Naive thymus-derived CD8-positive, alpha-beta T cell (primary cell): ENCODE measurements around the gene DNAAF1. TPM values are rescaled to one million over a fixed set of nuclear protein-coding genes. Genes with fewer than 3 reads are reported as not detected.
A peak's percentile ranks its signal among the peaks of the same experiment; 100 is the strongest.
"Not testable (repeated sequence)": the region's sequence is repeated elsewhere in the genome, so short reads cannot be mapped to it uniquely, and the experiment has no call there.

ENCODE experiments used
- ATAC-seq, 2 donors: fragments of 150-1000 bp; cut with Tn5 transposase in 1 of 2; sonication (Bioruptor Pico), chemical (Tn5 transposase) in 1 of 2; 1 replicate in 1 of 2; 2 replicates in 1 of 2; pipeline ENCODE4 v1.10.0; 2021; ENCODE audit warnings: mild to moderate bottlenecking in 2 of 2, moderate library complexity in 2 of 2
- POLR2A ChIA-PET: fragments of 350-600 bp; sonication (Branson Sonifier 250); formaldehyde crosslinking; loops from one replicate; lab custom pipeline; 2021; ENCODE audit warnings: antibody characterized with exemption; lab: Charles Lee
- DNase-seq, 10 donors: peaks; one replicate each; pipeline versions ENCODE4 v3.0.0 to v3.0.0-alpha.2; 2020 to 2022
- H3K27ac Mint-ChIP-seq, 10 donors: one replicate each; pipeline ENCODE4 v1.8.0; 2020 to 2022; ENCODE audit warnings: mild to moderate bottlenecking in 10 of 10, mixed read lengths in 10 of 10, moderate library complexity in 4 of 10, inconsistent platforms in 1 of 10
- H3K27me3 Mint-ChIP-seq, 5 donors: one replicate each; pipeline ENCODE4 v1.8.0; 2021 to 2022; ENCODE audit warnings: mixed read lengths in 5 of 5
- H3K36me3 Mint-ChIP-seq, 3 donors: one replicate each; pipeline ENCODE4 v1.8.0; 2020 to 2022; ENCODE audit warnings: mixed read lengths in 3 of 3, mild to moderate bottlenecking in 2 of 3, inconsistent platforms in 1 of 3
- H3K4me1 Mint-ChIP-seq, 4 donors: one replicate each; pipeline ENCODE4 v1.8.0; 2021 to 2022; ENCODE audit warnings: mixed read lengths in 4 of 4
- H3K4me3 Mint-ChIP-seq, 10 donors: one replicate each; pipeline ENCODE4 v1.8.0; 2020 to 2022; ENCODE audit warnings: mild to moderate bottlenecking in 10 of 10, mixed read lengths in 10 of 10, moderate library complexity in 6 of 10, inconsistent platforms in 1 of 10
- H3K9me3 Mint-ChIP-seq, 9 donors: one replicate each; pipeline ENCODE4 v1.8.0; 2020 to 2022; ENCODE audit warnings: mixed read lengths in 9 of 9, mild to moderate bottlenecking in 3 of 9, inconsistent platforms in 1 of 9, moderate library complexity in 1 of 9
- polyA plus RNA-seq, 3 donors: library from polyadenylated mRNA; unstranded; fragments of 300-500 nt; fragmentation: Illumina TruSeq; gene quantifications; one replicate each; pipeline ENCODE4 v1.2.3, GENCODE V29; 2021
- total RNA-seq, 8 experiments: library from RNA in 2 of 8; stranded (reverse) in 2 of 8; gene quantifications; one replicate each; pipeline ENCODE4 v1.2.3 and lab custom pipeline; 2021 to 2026

Gene DNAAF1
- total and polyA plus RNA-seq, 5 experiments from 2014 or later: 0.08 to 0.98 (median 0.19) TPM; not detected in 1

DNA sequence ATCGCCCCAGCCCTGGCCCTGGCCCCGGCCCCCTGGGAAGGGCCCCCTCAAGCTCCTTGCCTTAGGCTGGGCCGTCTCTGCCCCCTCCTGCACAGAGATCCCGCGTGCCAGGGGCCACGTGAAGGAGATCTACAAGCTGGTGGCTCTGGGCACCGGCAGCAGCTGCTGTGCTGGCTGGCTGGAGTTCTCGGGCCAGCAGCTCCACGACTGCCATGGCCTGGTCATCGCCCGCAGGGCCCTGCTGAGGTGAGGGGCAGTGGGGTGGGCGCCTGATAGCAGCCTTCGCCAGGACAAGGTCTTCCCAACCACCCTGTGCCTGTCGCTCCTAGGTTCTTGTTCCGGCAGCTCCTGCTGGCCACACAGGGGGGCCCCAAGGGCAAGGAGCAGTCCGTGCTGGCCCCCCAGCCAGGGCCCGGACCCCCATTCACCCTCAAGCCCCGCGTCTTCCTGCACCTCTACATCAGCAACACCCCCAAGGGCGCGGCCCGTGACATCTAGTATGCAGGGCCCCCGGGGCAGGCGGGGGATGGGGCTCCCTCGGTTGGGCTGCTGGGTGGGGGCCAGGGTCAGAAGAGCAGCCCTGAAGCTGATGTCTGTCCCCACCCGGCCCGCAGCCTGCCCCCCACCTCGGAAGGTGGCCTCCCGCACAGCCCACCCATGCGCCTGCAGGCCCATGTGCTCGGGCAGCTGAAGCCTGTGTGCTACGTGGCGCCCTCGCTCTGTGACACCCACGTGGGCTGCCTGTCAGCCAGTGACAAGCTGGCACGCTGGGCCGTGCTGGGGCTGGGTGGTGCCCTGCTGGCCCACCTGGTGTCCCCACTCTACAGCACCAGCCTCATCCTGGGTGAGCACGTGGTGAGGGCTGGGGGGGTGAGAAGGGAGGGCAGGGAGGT lies 50.3 kb downstream of the DNAAF1 start:
- H3K27ac Mint-ChIP-seq: peak overlapping the region in 1 of 10 donors; percentile 78
- no peaks in the 10 kb centered on the region for H3K27me3 Mint-ChIP-seq
- no peaks in the 10 kb centered on the region for H3K36me3 Mint-ChIP-seq
- DNase-seq (peak in 1 of 10 donors; percentile 61), ATAC-seq (no peak)
- peak overlapping the region in 2 of 10 donors; percentile 39 to 88 for H3K4me3 Mint-ChIP-seq
- POLR2A ChIA-PET: interaction anchor here (1.2 to 1.5 kb wide), 3 partner anchors 8 to 78 kb away, joined by 3 to 6 read pairs (median 4); partner anchors contain the start of genes MBTPS1 and TAF1C
- no peaks in the 10 kb centered on the region for H3K9me3 Mint-ChIP-seq
- peaks cover 16 to 28% (median 20%) of the 10 kb centered on the region in 4 donors for H3K4me1 Mint-ChIP-seq

DNA sequence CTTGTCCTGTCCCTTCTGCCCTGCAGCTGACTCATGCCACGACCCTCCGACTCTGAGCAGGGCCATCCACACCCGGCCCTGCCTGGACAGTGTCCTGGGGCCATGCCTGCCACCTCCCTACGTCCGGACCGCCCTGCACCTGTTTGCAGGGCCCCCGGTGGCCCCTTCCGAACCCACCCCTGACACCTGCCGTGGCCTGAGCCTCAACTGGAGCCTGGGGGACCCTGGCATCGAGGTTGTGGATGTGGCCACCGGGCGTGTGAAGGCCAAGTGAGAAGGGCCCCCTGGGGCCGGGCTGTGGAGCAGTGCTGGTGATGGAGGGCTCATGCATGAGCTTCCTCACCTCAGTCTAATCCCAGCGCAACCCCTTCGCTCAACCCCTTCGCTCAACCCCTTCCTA lies 51.0 kb downstream of the DNAAF1 start:
- no peak overlapping the region for H3K4me3 Mint-ChIP-seq
- H3K9me3 Mint-ChIP-seq: no peaks in the 10 kb centered on the region
- no peak for ATAC-seq
- H3K27me3 Mint-ChIP-seq: no peaks in the 10 kb centered on the region
- H3K27ac Mint-ChIP-seq: peak overlapping the region in 1 of 10 donors; percentile 17
- peaks cover 16 to 28% (median 20%) of the 10 kb centered on the region in 4 donors for H3K4me1 Mint-ChIP-seq
- no peaks in the 10 kb centered on the region for H3K36me3 Mint-ChIP-seq
- POLR2A ChIA-PET: interaction anchor here (1.5 kb wide), 1 partner anchor 9 kb away, joined by 6 read pairs; the partner anchor contains the start of gene TAF1C
- peak in 1 of 10 donors; percentile 36 for DNase-seq

DNA sequence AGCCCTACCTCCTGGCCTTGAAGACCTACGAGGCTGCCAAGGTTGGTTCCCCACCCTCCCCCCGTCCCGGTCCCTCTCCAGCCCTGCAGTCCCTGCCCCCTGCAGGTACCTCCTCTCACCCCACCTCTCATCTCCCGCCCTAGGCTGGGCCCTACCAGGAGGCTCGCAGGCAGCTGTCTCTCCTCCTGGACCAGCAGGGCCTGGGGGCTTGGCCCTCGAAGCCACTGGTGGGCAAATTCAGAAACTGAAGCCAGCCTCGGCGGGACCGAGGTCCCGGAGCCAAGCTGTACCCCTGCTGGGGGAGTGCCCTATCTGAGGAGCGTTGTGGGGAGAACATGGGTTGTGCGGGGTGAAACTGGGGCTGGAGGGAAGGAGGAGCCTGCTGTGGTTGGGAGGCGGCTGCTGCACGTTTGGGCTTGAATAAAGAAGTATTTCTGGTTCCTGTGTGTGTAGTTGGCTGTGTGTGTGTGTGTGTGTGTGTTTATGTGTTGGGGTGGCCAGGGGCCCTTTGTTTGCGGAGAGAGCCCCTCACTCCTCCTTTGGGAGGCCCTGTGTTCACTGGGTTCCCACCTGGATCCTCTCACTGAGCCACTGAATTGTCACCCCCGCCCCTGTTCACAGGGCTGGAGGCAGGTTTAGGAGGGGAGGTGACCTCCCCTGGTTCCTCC lies 51.8 kb downstream of the DNAAF1 start:
- no peaks in the 10 kb centered on the region for H3K27me3 Mint-ChIP-seq
- no peaks in the 10 kb centered on the region for H3K9me3 Mint-ChIP-seq
- peaks cover 16 to 28% (median 20%) of the 10 kb centered on the region in 4 donors for H3K4me1 Mint-ChIP-seq
- H3K4me3 Mint-ChIP-seq: no peak overlapping the region
- H3K27ac Mint-ChIP-seq: peak overlapping the region in 2 of 10 donors; percentile 3 to 17
- POLR2A ChIA-PET: no interaction called here
- no peaks in the 10 kb centered on the region for H3K36me3 Mint-ChIP-seq
- no peak for ATAC-seq
- DNase-seq: peak in 1 of 10 donors; percentile 61

DNA sequence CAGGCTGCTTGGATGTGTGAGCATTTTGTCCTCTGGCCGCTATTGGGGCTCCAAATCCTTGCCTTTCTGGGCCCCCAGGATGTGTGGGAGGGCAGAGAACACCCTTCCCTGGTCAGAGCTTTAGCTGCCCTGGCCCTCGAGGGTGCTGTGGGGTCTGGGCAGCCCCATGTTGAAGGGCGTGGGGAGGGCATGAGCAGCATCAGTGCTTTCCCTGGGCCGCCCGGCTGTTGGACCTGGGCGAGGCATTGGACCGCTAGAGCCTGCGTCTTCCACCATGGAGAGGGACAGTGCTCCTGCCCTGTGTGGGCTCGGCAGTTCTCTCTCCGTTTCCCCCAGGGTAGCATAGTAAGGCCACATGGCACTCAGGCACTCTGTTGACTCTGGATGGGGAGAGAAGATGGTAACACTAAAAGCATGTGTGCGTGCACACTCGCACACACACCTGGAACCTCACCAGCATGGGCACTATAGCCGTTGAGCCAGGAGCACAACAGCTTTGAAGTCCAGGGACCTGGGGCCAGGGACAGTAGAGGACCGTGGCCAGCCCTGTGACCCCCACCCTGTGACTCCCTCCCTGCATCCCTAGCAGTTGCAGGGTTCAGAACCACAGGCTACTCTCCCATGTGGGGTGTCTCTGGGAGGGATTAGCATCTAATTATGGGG lies 52.5 kb downstream of the DNAAF1 start:
- no peak overlapping the region for H3K4me3 Mint-ChIP-seq
- DNase-seq (peak in 1 of 10 donors; percentile 54), ATAC-seq (no peak)
- H3K9me3 Mint-ChIP-seq: no peaks in the 10 kb centered on the region
- POLR2A ChIA-PET: no interaction called here
- H3K27me3 Mint-ChIP-seq: no peaks in the 10 kb centered on the region
- no peaks in the 10 kb centered on the region for H3K36me3 Mint-ChIP-seq
- peak overlapping the region in 3 of 10 donors; percentile 14 to 50 (median 14) for H3K27ac Mint-ChIP-seq
- peaks cover 16 to 28% (median 20%) of the 10 kb centered on the region in 4 donors for H3K4me1 Mint-ChIP-seq

DNA sequence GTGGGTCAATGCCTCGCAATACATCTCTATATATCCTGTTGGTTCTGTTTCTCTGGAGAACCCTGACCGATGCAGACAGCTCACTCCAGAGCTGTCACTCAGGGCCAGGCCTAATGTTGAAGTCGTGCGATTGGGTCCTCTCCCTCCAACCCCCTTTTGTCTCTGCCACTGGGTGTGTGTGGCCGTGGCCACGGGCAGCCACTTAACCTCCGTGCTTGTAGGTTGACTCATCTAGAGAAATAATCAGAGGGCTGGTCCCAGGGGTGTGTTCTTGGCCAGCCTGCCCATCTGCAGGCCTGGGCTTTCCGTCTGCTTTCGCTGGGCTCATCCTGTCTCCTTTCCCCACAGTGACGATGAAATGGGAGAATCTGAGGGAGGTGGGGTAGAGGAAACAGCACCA lies 53.3 kb downstream of the DNAAF1 start:
- Mint-ChIP-seq H3K9me3 (no peaks in the 10 kb centered on the region), H3K4me1 (peaks cover 13 to 22% (median 15%) of the 10 kb centered on the region in 4 donors), H3K36me3 (no peaks in the 10 kb centered on the region), H3K4me3 (no peak overlapping the region), H3K27me3 (no peaks in the 10 kb centered on the region), H3K27ac (peak overlapping the region in 1 of 10 donors; percentile 66)
- ATAC-seq: no peak
- DNase-seq: peak in 1 of 10 donors; percentile 23
- POLR2A ChIA-PET: no interaction called here

DNA sequence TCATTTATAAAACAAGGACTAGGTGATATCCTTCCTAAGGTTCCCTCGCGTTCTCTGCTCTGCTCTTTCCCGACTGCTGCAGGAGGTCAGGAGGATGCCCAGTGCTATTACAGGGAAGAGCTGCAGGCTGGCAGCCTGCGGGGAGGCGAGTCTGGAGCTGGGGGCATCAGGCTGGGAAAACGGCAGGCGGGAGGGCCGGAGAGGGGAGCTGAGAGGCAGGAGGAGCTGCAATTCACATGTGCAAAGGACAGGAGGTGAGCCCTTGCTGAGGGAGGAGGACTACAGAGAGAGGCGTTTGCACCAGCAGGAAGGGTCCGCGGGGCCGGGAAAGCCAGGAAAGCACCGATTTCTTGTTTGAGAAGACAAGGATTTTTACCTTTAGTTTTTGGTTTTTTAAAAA lies 54.0 kb downstream of the DNAAF1 start:
- DNase-seq: no peak
- ATAC-seq: no peak
- H3K36me3 Mint-ChIP-seq: no peaks in the 10 kb centered on the region
- H3K4me1 Mint-ChIP-seq: peaks cover 7 to 15% (median 8%) of the 10 kb centered on the region in 4 donors
- H3K9me3 Mint-ChIP-seq: no peaks in the 10 kb centered on the region
- H3K27ac Mint-ChIP-seq: peak overlapping the region in 1 of 10 donors; percentile 54
- H3K4me3 Mint-ChIP-seq: peak overlapping the region in 1 of 10 donors; percentile 14
- H3K27me3 Mint-ChIP-seq: no peaks in the 10 kb centered on the region
- POLR2A ChIA-PET: no interaction called here

DNA sequence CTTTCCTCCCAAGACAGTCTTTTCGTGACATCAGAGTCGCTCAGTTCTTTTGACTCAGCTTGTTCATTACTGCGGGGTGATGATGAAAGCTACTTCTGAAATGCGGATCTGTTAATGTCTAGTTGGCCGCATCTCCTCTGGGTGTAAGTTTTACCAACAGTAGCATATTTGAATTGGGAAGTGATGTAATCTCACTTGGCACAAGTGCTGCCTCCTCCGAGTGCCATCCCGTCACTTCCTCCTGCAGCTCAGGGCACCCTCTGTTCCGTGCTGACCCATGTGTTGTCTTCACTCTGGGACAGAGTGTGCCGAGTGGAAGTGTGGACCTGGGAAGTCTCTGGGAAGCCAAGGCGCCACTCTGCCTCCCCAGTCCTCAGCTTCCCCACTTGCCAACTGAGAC lies 54.8 kb downstream of the DNAAF1 start:
- Mint-ChIP-seq H3K36me3 (no peaks in the 10 kb centered on the region), H3K4me3 (no peak overlapping the region), H3K27me3 (no peaks in the 10 kb centered on the region), H3K9me3 (no peaks in the 10 kb centered on the region), H3K4me1 (peaks cover 0 to 8% (median 1%) of the 10 kb centered on the region in 4 donors), H3K27ac (no peak overlapping the region)
- no peak for DNase-seq
- ATAC-seq: no peak
- POLR2A ChIA-PET: no interaction called here

DNA sequence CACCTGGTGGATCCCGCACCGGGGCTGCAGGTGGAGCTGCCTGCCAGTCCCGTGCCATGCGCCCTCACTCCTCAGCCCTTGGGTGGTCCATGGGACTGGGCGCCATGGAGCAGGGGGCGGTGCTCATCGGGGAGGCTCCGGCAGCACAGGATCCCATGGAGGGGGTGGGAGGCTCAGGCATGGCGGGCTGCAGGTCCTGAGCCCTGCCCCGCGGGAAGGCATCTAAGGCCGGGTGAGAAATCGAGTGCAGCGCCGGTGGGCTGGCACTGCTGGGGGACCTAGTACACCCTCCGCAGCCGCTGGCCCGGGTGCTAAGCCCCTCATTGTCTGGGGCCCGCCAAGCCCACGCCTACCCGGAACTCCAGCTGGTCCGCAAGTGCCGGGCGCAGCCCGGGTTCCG lies 59.4 kb downstream of the DNAAF1 start:
- H3K27me3 Mint-ChIP-seq, H3K4me3 Mint-ChIP-seq, ATAC-seq, H3K27ac Mint-ChIP-seq, POLR2A ChIA-PET, H3K36me3 Mint-ChIP-seq, H3K9me3 Mint-ChIP-seq, H3K4me1 Mint-ChIP-seq: not testable (repeated sequence)
- DNase-seq: peak in 1 of 10 donors; percentile 46

DNA sequence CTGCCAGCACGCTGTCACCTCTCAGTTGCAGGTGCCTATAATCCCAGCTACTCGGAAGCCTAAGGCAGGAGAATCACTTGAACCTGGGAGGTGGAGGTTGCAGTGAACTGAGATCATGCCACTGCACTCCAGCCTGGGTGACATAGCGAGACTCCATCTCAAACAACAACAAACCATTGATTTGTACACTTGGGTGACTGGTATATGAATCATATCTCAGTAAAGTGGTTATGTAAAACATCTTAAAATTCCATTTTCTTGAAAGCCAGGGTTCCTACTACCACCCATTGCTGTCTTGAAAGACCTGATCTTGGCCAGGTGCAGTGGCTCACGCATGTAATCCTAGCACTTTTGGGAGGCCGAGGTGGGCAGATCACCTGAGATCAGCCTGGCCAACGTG lies 60.0 kb downstream of the DNAAF1 start:
- POLR2A ChIA-PET, DNase-seq, H3K4me3 Mint-ChIP-seq, H3K9me3 Mint-ChIP-seq, H3K27me3 Mint-ChIP-seq, H3K36me3 Mint-ChIP-seq, H3K4me1 Mint-ChIP-seq, ATAC-seq, H3K27ac Mint-ChIP-seq: not testable (repeated sequence)

DNA sequence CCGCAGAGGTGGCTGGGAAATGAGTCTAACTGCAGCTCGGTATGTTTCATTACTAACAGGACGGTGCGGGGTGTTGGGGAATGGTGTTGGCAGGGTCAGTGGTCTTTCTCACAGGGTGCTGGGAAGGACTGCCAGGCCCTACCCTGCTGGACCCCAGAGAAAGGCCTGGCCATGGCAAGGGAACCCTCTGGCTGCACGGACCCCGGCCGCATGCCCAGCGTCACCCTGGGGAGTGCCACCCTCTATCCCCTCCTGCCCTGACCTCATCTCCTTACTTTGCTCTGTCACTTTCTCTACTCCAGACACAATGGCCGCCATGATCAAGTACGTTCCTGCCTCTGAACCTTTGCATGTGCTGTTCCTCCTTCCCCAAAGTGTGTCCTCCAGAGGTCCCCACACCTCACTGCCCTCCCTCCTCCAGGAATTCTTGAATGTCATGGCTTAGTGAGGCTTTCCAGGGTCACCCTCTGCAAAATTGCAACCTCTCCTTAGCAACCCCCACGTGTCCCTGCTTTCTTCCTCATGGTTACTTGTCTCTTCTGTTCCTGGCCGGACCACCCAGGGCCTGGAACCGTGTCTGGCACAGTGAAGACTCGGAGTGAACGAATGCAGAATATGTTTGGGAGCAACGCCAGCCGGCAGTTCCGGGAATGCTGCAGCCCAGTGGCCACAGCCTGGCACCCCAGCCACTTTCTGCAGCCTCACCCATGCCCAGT lies 61.0 kb downstream of the DNAAF1 start:
- no peaks in the 10 kb centered on the region for H3K36me3 Mint-ChIP-seq
- no peaks in the 10 kb centered on the region for H3K9me3 Mint-ChIP-seq
- H3K27ac Mint-ChIP-seq: no peak overlapping the region
- H3K4me3 Mint-ChIP-seq: no peak overlapping the region
- H3K4me1 Mint-ChIP-seq: no peaks in the 10 kb centered on the region
- no peaks in the 10 kb centered on the region for H3K27me3 Mint-ChIP-seq
- ATAC-seq (no peak), DNase-seq (peak in 1 of 10 donors; percentile 26)
- POLR2A ChIA-PET: no interaction called here

DNA sequence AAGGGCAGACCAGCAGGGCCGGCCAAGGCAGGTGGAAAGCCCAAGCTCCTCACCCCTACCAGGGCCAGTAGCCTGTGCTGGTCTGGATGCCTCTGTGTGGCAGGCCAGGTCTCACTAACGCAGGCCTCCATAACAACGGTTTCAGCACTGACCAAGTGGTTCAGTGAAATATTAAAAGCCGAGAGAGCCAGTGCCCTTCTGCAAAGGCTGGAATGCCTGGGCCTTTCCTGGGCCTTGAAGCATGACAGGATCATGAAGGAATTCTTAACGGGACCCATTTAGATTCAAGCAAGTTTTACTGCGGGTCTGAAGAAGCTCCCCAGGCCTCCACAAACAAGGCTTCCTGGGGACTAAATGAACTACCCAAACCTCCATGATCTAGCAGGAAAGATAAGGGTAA lies 62.1 kb downstream of the DNAAF1 start:
- POLR2A ChIA-PET: no interaction called here
- Mint-ChIP-seq H3K27me3 (no peaks in the 10 kb centered on the region), H3K4me1 (no peaks in the 10 kb centered on the region), H3K27ac (no peak overlapping the region), H3K9me3 (no peaks in the 10 kb centered on the region), H3K36me3 (no peaks in the 10 kb centered on the region), H3K4me3 (no peak overlapping the region)
- ATAC-seq (no peak), DNase-seq (no peak)

DNA sequence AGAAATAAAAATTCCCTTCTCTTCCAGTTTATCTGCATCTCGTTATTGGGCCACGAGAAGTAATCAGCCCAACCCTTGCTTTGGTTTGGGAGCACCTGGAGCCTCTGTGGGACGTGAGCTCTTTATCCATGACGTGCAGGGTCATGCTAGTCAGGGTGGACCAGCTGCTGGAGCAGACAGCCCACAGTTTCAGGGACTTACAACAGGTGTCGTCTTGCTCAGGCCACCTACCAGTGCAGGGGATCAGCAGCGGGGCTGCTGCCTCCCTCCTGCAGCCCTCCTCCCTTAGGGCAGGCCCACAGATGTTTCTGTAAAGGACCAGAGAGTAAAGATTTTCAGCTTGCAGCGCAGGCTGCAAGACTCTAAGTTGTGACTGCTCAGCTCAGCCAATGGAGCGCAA lies 62.8 kb downstream of the DNAAF1 start:
- Mint-ChIP-seq H3K4me3 (no peak overlapping the region), H3K4me1 (no peaks in the 10 kb centered on the region), H3K36me3 (no peaks in the 10 kb centered on the region), H3K27me3 (no peaks in the 10 kb centered on the region), H3K27ac (no peak overlapping the region), H3K9me3 (no peaks in the 10 kb centered on the region)
- no peak for DNase-seq
- POLR2A ChIA-PET: no interaction called here
- no peak for ATAC-seq
